T-helper 1 cell treated with Interleukin-12 subunit alpha and Interleukin-12 subunit beta and Interleukin-4 antibody, amounts not matched to agents 30 ng/mL and 1 ng/mL, for 36 hours (primary cell): Measurements from ENCODE around the gene XPO6. TPM values are rescaled to one million over a fixed set of nuclear protein-coding genes. Genes with fewer than 3 reads are reported as not detected.
"Not testable (repeated sequence)": the region's sequence is repeated elsewhere in the genome, so short reads cannot be mapped to it uniquely, and the experiment has no call there.

Source experiments
- intact Hi-C: fragments of 100-400 bp; cut with micrococcal nuclease; formaldehyde crosslinking; loops from one replicate; pipeline ENCODE4 v1.15.1; 2024
- total RNA-seq: library from RNA; stranded (reverse); gene quantifications from 2 replicates; pipeline ENCODE4 v1.2.3, GENCODE V29; 2022

The XPO6 gene
- total RNA-seq, 1 donor from 2014 or later: 207 TPM

DNA sequence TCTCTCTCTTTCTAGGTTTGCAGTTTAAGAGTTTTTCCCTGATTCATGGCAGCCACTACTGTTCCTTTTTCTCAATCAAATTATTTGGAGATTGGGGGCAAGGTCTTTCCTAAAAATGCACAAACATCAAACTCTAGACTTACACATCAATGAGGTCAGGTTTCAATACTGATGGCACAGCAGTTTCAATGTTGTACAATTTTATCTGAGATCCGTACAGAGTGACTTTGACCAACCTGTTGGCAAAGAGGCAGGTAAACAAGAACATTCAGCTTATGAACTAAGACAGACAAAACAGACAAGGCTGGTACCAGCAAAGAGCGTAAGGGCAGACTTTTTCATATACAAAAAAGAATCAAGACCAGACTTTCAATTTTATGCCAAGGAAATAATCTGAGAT lies 90.2 kb downstream of the XPO6 start:
- intact Hi-C loops: no loop called here

DNA sequence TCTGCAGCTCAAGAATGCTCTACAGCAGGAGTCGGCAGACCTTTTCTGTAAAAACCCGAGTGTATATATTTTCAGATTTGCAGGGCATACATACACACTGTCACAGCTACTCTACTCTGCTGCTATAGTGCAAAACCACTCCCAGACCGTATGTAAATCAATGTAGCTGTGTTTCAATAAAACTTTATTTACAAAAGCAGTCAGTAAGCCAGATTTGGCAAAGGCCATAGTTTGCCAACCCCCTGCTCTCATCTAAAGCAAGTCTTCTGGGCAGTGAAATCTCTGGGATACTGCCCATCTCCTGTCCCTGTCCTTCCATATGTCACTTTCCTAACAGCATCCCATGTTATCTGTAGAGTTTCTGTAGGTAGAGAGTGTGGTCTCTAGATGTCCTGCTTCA lies 91.0 kb downstream of the XPO6 start:
- intact Hi-C loops: no loop called here

DNA sequence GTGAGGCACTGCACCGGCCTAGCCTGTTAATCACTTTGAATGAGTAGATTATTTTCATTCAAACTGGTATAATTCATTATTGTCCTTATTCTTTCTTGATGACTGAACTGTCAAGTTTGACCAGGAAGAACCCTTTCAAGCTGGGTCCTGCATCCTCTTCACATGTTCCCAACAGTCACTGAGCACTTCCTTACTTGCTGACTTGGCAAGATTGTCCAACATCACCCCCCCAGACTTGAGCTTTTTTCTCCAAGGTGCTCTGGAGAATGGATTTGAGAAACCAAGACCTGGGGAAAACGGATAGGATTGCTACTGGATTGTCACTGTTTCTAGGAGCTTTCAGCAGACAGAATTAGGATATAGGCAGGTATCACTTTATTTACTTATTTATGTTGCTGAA lies 93.1 kb downstream of the XPO6 start:
- intact Hi-C loops: no loop called here

DNA sequence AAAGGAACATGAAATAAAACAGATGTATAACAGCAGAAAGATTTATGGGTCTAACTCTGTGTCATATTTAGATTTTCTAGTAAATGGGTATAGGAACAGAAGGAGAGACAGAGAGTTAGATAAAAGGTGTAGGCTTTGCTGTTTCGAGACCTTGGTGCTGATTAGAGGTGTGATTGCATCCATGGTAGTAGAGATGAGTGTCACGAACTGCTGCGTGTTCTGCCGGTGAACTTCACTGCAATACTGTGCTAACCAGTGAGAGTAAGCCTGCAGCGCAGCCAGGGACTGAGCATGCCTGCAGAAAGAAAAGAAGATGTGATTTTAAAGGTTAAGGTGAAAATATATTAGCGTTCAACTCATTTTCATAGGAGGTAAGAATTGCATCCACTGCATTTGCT lies 94.6 kb downstream of the XPO6 start:
- intact Hi-C loops: no loop called here

DNA sequence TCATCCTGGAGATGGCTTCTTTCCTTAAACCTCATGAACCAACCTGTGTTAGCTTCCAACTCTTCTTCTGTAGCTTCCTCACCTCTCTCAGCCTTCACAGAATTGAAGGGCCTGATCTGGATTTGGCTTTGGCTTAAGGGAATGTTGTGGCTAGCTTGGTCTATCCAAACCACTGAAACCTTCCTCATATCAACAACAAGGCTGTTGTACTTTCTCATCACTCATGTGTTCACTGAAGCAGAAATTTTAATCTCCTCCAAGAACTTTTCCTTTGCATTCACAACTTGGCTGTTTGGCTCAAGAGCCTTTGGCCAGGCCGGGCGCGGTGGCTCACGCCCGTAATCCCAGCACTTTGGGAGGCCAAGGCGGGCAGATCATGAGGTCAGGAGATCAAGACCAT lies 95.9 kb downstream of the XPO6 start:
- intact Hi-C loops: not testable (repeated sequence)

DNA sequence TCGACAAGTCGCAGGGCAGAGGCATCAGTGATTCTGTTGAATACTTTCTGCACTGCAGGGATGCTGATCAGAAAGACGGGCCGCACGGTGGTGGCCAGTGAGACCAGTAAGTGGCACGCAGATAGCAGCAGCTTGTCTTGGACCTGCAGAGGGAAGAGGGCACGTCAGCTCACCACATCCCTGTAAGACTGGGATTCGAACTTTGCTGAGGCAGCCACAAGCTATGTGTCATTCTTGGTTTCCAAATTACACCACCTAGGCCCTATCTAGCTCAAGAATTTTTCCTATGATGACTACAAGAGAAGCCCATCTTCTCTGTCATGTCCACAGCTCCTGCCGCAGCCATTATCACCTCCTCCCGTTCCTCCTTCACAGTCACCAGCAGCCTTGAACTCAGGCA lies 98.9 kb downstream of the XPO6 start:
- intact Hi-C loops: no loop called here

DNA sequence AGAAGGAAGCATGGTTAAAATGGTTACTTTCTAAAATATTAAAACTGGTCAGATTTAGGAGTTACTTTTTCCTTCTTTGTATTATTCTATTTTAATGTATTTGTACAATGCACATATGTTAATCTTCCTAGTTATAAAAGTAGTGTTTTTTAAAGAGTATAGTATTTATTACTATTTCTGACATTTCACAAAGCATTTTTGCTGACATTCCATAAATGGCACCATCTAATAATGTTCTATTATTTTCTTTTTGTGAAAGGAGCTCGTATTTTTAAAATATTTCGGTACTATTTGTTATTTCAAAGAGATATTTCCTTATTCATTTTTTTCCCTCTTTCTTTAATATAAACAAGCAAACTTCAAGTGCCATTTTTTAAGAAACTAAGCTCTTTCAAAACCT lies 100.8 kb downstream of the XPO6 start:
- intact Hi-C loops: no loop called here

DNA sequence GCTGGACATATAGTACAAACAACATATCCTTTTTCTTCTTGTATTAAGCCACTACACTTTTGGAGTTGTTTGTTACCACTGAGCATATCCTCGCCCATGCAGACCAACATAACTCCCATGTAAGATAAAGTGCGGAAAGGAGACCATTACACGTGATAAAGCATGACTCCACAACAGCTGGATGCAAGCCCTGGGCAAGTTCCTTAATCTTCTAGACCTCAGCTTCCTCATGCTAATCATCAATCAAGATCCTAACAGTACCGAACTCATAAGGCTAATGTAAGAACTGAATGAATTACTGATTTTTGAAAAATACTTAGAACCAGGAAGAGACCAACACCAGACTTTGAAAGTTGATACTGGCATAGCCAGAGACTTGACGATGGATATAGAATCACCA lies 101.3 kb downstream of the XPO6 start:
- intact Hi-C loops: no loop called here

DNA sequence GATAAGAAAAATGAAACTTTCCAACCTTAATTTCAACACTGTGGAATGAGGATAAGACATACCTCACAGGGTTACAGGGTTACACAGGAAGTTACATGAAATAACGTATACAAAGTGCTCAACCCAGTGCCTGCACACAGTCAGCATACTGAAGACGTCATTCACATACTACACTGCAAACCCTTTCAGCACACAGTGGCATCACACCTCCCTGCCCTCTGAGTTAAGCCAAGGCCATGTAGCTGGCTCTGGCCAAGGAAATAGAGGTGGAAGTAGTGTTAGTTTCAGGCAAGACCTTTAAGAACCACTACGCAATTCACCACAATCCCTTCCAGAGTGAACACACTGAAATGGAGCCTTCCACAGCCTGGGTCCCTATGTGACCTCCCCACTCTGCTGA lies 101.7 kb downstream of the XPO6 start:
- intact Hi-C loops: no loop called here

DNA sequence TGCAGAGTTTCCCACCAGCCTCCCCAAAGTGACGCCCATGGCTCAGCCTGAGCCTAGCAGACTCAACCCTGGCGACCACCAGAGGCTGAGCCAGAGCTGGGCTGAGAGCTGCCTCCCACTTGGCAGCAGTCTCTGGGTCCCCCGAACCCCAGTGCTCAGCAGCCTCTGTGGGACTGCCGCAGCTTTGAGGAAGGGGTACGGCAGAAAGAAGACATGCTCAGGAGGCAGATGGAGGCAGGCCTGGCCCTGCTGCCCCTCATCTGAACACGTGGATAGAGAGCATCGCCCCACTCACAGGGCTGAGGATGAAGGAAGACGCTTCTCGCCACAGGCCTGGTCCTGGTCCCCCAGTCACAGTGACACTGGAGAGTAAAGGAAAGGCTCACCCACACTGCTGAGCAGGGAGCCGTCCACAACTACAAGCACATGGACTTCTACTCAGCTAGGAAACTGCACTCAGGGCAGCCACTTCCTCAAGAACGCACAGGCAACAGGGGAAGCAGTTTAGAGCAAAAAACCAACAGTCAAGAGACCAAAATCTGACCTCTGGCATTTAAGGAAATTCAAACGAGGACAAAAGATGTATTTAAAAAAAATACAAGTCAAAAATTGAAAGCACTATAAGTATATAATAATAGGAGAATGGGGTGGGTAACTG lies 103.0 kb downstream of the XPO6 start:
- intact Hi-C loops: no loop called here

DNA sequence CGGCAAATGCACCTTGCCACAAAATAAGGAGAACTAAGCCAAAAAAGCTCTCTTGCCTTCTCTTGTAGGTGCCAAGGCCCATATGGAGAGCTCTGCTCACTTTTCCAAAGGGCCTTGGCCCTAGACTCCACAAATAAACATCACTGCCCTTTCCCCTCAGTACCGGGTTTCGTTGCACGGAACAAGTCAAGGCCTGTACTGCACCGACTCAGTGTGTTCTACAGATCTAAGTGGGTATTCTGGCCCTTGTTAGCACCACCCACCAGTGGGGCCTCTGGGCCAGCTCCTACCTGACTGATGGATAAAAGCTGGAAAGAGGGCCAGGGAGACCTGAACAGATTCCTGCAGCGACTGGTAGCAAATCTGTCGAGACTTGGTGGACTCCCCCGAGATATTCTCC lies 104.5 kb downstream of the XPO6 start:
- intact Hi-C loops: no loop called here

DNA sequence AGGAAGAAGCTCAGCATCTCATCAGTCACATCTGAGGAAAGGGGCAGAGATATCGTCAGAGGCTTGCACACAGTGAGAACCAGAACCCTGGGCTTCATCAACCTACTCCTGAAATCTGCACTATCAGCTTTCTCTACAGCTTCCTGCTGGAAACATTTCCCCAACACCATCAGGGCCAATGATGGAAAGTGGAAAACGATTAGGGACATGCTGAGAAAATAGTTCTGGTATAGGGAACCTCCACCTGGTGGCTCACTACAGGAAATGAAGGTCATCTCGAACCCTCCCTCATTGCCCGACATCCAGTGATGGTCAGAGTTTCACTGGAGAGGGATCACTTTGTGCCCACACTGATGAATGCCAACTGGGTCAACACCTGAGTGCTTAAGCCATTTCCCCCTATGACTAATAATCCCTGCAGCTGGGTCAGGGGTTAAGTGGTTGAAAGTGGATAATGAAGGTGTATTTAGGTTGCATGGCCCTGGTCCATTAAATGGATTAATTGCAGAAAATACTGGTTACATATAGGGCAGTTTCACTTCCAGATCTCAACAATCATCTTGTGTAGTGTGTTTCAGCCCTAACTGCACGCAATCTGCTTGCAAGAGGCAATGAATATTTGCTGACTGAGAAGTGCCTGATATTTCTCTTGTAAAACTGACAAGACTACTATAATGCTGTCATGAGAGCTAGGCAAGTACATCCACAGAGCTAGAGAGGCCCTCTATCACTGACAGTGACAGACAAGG lies 105.1 kb downstream of the XPO6 start:
- intact Hi-C loops: no loop called here

DNA sequence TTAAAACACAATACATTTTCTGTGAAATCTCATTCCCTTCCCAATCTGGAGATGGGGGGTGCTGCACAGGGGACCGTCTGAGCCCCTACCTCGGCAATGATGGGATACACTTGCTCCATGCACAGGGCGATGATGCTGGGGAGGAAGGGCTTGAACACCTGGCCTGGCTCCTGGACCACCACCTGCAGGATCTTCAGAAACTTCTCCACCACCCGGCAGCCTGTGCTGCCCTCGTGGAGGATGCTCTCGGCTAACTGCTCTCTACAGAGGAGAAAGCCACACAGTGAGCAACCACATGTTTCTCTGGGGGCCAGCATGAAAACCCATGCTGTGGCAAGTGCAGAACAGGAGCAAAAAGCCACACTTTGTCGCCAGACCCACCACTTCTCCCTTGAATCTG lies 105.8 kb downstream of the XPO6 start:
- intact Hi-C loops: no loop called here

DNA sequence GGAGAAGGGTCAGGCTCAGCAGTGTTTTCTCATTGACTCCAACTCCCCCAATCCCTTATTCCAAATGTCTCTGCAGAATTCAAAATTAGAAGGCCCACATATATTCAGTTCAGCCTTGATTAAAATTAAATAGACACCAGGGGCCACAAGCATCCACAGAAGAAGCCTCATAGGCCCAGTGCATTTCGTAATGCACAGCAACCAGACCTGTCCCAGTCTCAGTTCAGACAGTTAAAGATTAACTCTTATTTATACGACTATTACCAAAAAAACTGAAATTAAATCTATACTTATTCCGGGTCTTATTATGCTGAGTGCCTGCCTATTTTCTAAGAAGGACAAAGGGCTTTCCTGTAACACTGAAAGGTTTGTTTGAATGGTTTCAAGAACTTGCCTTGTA lies 106.5 kb downstream of the XPO6 start:
- intact Hi-C loops: no loop called here

DNA sequence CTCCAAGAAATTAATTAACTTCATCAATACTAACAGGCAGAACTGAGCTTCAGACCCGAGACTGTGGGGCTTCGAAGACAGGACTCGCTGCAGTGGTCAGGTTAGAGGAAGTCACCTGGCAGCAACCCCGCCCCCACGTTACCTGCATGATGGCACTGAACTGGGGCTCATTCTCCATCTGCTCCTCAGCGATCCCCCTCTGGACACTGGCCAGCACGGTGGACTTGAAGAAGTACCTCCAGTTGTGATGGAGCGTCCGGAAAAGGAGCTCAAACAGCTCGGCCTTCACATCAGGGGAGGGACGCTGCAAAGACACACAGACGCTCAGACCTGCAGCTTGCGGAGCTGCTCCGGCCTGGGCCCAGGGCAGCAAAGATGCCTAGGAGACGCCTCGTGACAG lies 107.4 kb downstream of the XPO6 start:
- intact Hi-C loops: no loop called here

DNA sequence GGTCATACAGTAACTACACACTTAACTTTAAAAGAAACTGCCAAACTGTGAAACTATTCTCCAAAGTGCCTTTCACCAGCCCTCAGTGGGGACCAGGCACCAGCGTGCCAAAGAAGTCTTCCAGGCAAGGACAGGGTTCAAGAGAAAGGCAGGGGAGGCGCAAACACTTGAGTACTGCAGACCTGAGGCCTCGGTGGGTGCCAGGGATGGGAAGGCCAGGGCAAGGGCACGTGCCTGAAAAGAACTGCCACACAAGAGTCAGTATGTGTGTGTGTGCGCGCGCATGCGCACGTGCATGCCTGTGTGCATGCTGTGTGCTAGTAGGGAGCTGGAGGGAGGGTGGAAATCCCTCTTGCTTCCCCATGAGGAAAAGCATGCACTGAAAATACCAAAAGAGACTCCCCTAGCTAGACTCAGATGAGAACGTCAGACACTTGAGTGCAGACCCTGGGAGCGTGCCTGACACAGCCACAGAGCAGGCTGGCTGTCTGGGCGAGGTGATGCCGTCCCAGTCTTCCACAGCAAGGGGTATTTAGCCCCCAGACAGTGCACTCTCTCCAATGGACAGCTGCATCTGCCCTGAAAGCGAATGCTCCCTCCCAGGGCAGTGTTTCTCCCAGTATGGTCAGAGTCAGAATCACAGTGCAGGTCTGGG lies 108.1 kb downstream of the XPO6 start:
- intact Hi-C loops: no loop called here

DNA sequence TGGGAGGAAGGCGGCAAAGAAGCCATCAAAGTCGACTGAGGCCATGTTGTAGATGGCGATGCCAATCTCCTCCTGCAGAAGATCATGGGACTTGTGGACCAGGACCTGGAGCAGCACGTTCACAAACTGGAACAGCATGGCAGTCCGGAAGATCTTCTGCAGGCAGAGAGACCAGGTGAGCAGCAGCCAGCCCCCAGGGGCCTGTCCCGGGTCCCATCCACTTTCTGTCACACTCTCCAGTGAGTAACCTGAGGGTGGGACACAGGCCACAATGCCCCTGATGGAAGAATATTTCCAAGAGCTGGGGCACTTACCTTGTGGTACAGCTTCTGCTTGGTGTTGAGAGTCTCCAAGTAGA lies 110.3 kb downstream of the XPO6 start:
- intact Hi-C loops: no loop called here

DNA sequence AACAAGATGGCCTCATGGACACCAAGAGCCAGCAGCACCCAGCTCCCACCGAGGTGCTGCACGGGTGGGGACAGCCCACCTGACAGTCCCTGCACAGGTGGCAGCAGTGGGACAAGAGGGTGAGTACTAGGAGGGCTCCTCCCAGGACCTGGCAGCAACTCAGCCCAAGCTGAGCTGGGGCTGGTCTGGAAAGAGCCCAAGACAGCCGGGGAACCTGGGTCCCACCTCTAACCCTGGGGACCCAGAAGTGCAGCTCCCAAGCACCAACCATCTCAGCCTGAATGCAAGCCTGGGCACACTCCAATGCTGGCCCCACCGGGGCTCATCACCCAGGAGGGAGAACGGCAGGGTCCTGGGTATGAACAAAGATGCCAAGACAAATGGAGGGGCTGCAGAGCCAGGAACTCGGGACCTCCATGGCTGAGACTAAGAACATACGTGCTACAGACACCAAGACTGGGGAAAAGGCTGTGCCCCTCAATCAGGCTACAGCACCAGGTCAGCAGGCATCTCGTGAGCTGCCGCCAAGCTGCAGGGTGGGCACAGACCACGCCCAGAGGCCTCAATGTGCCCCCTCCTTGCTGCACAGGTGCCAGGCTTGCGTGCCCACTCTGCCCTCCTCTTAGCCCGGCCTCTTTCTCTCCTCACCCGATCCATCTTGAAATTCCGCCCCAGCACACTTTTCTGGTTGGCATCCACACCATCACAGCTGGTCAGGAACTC lies 110.8 kb downstream of the XPO6 start:
- intact Hi-C loops: no loop called here

DNA sequence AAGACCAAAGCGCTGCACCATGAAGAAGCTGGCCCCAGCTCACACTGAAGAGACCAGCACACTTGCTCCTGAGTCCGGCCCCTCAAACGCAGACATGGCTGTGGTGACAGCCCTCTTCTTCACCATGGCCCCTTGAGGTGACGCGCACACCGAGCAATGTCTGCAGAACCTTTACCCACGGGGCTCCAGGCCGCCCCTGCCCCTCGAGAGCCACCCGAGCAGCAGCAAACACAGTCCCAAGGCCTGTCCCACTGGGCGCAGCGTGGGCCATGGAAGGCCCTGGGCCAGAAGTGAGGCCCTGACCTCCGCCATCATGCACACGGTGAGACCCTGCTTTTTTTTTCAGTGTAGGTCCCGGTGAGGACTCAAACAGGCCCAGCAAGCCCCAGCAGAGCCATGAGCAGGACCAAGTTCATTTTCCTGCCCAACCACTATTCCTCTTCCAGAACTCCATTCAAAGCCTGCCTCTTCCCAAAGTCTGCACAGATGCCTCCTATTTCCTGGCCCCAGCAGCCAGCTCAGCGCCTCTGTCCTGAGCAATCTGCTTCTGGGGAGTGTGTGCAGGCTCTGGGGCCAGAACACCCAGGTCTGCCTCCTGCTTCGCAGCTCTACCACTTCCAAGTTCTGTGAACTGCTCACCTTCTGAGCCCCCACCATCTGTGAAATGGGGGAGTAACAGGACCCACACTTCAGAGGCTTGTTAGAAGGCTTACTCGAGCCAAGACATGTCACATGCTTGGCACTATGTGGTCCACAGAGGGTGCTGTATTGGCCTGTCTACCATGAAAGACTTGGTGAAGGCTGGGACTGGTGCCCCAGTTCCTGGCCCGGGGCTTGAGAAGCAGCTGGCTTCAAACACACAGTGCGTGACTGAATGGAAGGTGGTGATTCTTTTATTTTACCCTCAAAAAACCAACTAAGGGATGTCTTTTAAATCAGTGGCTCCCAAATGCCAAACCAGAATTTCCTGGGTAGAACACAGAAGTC lies 112.5 kb downstream of the XPO6 start:
- intact Hi-C loops: no loop called here

DNA sequence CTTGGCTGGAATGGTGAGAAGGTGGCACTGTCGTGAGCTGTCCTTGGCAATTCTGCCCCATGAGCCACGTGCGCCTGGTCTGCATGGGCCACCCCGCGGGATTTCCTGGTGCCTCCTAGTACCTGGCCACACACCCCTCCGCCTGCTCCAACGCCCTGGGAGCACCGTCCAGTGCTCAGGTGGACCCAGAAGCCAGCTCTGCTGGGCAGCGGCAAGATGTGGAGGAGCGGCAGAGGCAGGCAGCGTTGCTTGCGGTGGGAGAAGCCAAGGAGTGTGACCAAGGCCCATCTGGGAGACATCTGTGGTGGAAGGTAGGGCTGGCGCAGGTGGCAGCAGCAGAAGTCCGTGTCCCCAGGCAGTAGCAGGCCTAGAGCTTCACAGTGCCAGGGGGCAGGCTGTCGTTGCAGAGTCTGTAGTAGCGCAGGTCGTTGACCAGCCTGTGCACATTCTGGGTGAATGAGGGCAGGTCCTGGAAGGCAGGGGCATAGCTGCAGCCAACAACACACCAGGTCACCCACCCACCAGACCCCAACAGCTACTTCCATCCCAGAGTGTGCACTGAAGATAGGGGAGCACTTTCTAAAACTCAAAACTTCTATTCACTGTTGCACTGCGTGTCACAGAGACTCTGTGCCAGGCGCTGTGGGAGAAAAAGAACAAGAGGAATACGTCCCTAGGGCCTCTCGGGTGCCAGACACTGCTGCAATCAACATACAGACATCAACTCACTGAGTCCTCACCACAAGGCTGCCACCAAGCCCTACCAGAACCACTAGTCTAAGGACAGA lies 113.4 kb downstream of the XPO6 start:
- intact Hi-C loops: no loop called here
